ENCODE measurements around the gene LHCGR.

DNA sequence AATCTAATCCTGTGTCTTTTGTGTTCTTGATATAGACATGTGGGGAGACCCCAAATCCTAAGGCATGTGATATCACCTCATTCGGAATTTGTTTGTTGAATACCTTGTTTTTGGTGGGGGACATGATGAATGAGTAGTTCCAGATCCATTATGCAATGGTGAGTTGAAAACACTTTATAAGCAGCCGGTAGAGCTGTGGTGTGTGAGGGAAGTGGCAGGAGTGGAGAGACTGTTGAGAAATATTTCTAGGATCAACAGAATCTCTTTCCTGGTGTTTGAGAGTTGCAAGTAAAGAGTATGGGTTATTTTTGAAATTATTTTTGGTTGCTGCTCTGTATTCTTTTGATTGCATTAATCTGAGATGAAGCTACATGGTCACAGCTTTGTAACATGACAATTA lies 34.4 kb downstream of the LHCGR start:
- TF ChIP-seq, protein P1, sequence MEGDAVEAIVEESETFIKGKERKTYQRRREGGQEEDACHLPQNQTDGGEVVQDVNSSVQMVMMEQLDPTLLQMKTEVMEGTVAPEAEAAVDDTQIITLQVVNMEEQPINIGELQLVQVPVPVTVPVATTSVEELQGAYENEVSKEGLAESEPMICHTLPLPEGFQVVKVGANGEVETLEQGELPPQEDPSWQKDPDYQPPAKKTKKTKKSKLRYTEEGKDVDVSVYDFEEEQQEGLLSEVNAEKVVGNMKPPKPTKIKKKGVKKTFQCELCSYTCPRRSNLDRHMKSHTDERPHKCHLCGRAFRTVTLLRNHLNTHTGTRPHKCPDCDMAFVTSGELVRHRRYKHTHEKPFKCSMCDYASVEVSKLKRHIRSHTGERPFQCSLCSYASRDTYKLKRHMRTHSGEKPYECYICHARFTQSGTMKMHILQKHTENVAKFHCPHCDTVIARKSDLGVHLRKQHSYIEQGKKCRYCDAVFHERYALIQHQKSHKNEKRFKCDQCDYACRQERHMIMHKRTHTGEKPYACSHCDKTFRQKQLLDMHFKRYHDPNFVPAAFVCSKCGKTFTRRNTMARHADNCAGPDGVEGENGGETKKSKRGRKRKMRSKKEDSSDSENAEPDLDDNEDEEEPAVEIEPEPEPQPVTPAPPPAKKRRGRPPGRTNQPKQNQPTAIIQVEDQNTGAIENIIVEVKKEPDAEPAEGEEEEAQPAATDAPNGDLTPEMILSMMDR (IDR thresholded peaks at IDR 0.05; ENCODE audit: low read depth, low read length, poor library complexity, severe bottlenecking): no peak
- no peak for TF ChIP-seq EZH2phosphoT487 (IDR thresholded peaks at IDR 0.05; ENCODE audit: borderline replicate concordance, low read length)

Data from DOHH2 (cell line).